Neural cell (in vitro differentiated cells): Measurements from ENCODE around the gene USP12.
"Not testable (repeated sequence)": the region's sequence is repeated elsewhere in the genome, so short reads cannot be mapped to it uniquely, and the experiment has no call there.

Source experiments
- CTCF ChIP-seq: fragments of 450-650 bp; IDR thresholded peaks from 2 replicates; pipeline ENCODE4 v1.5.1; 2014; ENCODE audit warnings: antibody characterized with exemption, mild to moderate bottlenecking, moderate library complexity; ENCODE audit not compliant: poor library complexity, severe bottlenecking
- EP300 ChIP-seq: fragments of 450-650 bp; conservative IDR thresholded peaks from 2 replicates; pipeline ENCODE4 v1.6.1; 2014; ENCODE audit warnings: antibody characterized with exemption, mild to moderate bottlenecking, moderate library complexity; ENCODE audit not compliant: poor library complexity, severe bottlenecking
- EZH2 ChIP-seq: fragments of 200-600, 300-800 bp; shearing (Covaris generic), sonication (generic); IDR thresholded peaks from 2 replicates; pipeline ENCODE4 v1.6.1; 2014; ENCODE audit warnings: antibody characterized with exemption, low read length, borderline replicate concordance, mild to moderate bottlenecking; ENCODE audit not compliant: insufficient read depth, poor library complexity, severe bottlenecking
- POLR2AphosphoS5 ChIP-seq: IDR thresholded peaks from 2 replicates; pipeline ENCODE4 v1.6.1; 2012

GRCh38 chr13:27217791-27218190, 46.2 kb upstream of the USP12 start:
- TF ChIP-seq CTCF, EZH2, EP300, POLR2AphosphoS5: not testable (repeated sequence)
